ENCODE data around the gene FLT1.

- TF ChIP-seq, protein P1, sequence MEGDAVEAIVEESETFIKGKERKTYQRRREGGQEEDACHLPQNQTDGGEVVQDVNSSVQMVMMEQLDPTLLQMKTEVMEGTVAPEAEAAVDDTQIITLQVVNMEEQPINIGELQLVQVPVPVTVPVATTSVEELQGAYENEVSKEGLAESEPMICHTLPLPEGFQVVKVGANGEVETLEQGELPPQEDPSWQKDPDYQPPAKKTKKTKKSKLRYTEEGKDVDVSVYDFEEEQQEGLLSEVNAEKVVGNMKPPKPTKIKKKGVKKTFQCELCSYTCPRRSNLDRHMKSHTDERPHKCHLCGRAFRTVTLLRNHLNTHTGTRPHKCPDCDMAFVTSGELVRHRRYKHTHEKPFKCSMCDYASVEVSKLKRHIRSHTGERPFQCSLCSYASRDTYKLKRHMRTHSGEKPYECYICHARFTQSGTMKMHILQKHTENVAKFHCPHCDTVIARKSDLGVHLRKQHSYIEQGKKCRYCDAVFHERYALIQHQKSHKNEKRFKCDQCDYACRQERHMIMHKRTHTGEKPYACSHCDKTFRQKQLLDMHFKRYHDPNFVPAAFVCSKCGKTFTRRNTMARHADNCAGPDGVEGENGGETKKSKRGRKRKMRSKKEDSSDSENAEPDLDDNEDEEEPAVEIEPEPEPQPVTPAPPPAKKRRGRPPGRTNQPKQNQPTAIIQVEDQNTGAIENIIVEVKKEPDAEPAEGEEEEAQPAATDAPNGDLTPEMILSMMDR (IDR thresholded peaks at IDR 0.05 in 2 of 3, conservative IDR thresholded peaks at IDR 0.05 in 1 of 3; ENCODE audit: borderline replicate concordance in 1 of 3, insufficient read depth in 1 of 3, low read depth in 2 of 3, low read length in 2 of 3): no peak
- TF ChIP-seq ZNF274 (IDR thresholded peaks at IDR 0.05; ENCODE audit: low read depth, low read length): no peak
- TF ChIP-seq ZBTB33 (IDR thresholded peaks at IDR 0.05; ENCODE audit: extremely low read depth, insufficient replicate concordance, low read length): no peak
- TF ChIP-seq POLR2AphosphoS5 (IDR thresholded peaks at IDR 0.05; ENCODE audit: low read depth, low read length): no peak
- no peak for TF ChIP-seq MAX (IDR thresholded peaks at IDR 0.05)
- no peak for TF ChIP-seq ATF3 (IDR thresholded peaks at IDR 0.05)
- TF ChIP-seq RAD21 (IDR thresholded peaks at IDR 0.05; ENCODE audit: low read depth): no peak
- TF ChIP-seq EZH2 (IDR thresholded peaks at IDR 0.05): no peak
- TF ChIP-seq POLR2A (IDR thresholded peaks at IDR 0.05; ENCODE audit: borderline replicate concordance, extremely low read depth, insufficient read depth, insufficient read length): no peak
- no peak for TF ChIP-seq EZH2phosphoT487 (IDR thresholded peaks at IDR 0.05; ENCODE audit: borderline replicate concordance)
- no peak for TF ChIP-seq YY1 (IDR thresholded peaks at IDR 0.05; ENCODE audit: extremely low read depth, insufficient replicate concordance, low read depth, low read length)
- TF ChIP-seq SIN3A (IDR thresholded peaks at IDR 0.05; ENCODE audit: low read depth): no peak
- TF ChIP-seq CEBPB (IDR thresholded peaks at IDR 0.05; ENCODE audit: low read depth): no peak
- no peak for TF ChIP-seq SRF (IDR thresholded peaks at IDR 0.05; ENCODE audit: low read depth)
Observed at GRCh38 chr13:28396053-28396452, 98.9 kb downstream of the FLT1 start.
